NCI-H187 (cell line): ENCODE data around the gene OXSM.

Source experiments
- DNase-seq, 2 experiments: peaks; one replicate each; lab custom pipeline; 2025; lab: John Stamatoyannopoulos, UW

The OXSM gene

GRCh38 chr3:25804676-25805075 lies 14.8 kb downstream of the OXSM start:
- DNase-seq, result no peak

- no peak for DNase-seq
Measured at GRCh38 chr3:25812644-25813043, 22.8 kb downstream of the OXSM start.

- no peak for DNase-seq
Measured at GRCh38 chr3:25817107-25817506, 27.2 kb downstream of the OXSM start.

- no peak for DNase-seq
Measured at GRCh38 chr3:25817638-25818037, 27.7 kb downstream of the OXSM start.

GRCh38 chr3:25818335-25818734 lies 28.4 kb downstream of the OXSM start:
- no peak for DNase-seq

GRCh38 chr3:25820366-25820765 lies 30.5 kb downstream of the OXSM start:
- no peak for DNase-seq

- no peak for DNase-seq
Measured at GRCh38 chr3:25820816-25821486, 31.1 kb downstream of the OXSM start.

GRCh38 chr3:25821746-25822573 lies 32.1 kb downstream of the OXSM start:
- no peak for DNase-seq

- DNase-seq, result no peak
Measured at GRCh38 chr3:25823314-25823713, 33.4 kb downstream of the OXSM start.

GRCh38 chr3:25826510-25826909 lies 36.6 kb downstream of the OXSM start:
- DNase-seq, result no peak

GRCh38 chr3:25830373-25831280 lies 40.7 kb downstream of the OXSM start:
- no peak for DNase-seq

GRCh38 chr3:25831578-25831977 lies 41.7 kb downstream of the OXSM start:
- no peak for DNase-seq

- DNase-seq, result no peak
Measured at GRCh38 chr3:25834346-25834745, 44.5 kb downstream of the OXSM start.

- DNase-seq, result no peak
Measured at GRCh38 chr3:25836579-25836978, 46.7 kb downstream of the OXSM start.

GRCh38 chr3:25837038-25837437 lies 47.1 kb downstream of the OXSM start:
- no peak for DNase-seq

- DNase-seq, result no peak
Measured at GRCh38 chr3:25840099-25840498, 50.2 kb downstream of the OXSM start.

- DNase-seq, result no peak
Measured at GRCh38 chr3:25843332-25843731, 53.4 kb downstream of the OXSM start.
